OCI-LY3 (cell line): Measurements from ENCODE around the gene SHISA3.

Experiments used
- EZH2phosphoT487 ChIP-seq: fragments of 200-600 bp; shearing (Covaris generic); IDR thresholded peaks from 2 replicates; pipeline ENCODE4 v1.6.1; 2018; ENCODE audit warnings: antibody characterized with exemption, mixed run types, low read depth
- TF ChIP-seq, protein P1 (sequence below): fragments of 200-600, 300-600 bp; sonication (generic); IDR thresholded peaks from 2 replicates; pipeline ENCODE4 v1.5.1; 2014; ENCODE audit warnings: antibody characterized with exemption, low read length, low read depth

DNA sequence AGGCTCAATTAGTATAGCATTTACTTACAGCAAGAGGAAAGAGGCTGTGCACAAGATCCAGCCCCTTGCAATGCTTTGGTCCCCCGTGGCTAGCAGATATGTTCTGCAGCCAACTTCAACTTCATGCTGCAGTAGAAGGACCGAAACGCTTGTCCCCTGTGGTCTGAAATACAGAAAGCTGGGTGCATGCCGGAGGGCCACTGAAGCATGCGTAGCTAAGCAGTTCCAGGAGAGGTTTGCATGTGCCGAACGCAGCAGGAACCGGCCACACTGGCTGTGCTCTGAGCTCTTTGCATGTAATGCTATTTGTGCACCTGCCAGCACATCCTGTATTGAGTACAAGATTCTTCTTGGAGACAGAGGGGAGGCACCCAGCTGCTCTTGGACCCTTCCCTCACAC, 35.8 kb upstream of the SHISA3 start:
- TF ChIP-seq EZH2phosphoT487: no peak
- TF ChIP-seq, protein P1, sequence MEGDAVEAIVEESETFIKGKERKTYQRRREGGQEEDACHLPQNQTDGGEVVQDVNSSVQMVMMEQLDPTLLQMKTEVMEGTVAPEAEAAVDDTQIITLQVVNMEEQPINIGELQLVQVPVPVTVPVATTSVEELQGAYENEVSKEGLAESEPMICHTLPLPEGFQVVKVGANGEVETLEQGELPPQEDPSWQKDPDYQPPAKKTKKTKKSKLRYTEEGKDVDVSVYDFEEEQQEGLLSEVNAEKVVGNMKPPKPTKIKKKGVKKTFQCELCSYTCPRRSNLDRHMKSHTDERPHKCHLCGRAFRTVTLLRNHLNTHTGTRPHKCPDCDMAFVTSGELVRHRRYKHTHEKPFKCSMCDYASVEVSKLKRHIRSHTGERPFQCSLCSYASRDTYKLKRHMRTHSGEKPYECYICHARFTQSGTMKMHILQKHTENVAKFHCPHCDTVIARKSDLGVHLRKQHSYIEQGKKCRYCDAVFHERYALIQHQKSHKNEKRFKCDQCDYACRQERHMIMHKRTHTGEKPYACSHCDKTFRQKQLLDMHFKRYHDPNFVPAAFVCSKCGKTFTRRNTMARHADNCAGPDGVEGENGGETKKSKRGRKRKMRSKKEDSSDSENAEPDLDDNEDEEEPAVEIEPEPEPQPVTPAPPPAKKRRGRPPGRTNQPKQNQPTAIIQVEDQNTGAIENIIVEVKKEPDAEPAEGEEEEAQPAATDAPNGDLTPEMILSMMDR: no peak
